ENCODE results near the gene SP1. TPM values are rescaled to one million over a fixed set of nuclear protein-coding genes. Genes with fewer than 3 reads are reported as not detected.

The SP1 gene
- total and polyA plus RNA-seq, 2 of the 4 experiments (the other 2 are of a cell fraction): 19.7 to 53.6 TPM

- Histone ChIP-seq H3K27ac (ENCODE audit: insufficient read depth, low read length) (no peak overlapping the region), H3K4me3 (ENCODE audit: insufficient read depth, low read depth, low read length) (no peak overlapping the region), H2AK9ac (replicated peaks; ENCODE audit: low read depth, low read length, poor library complexity) (no peak overlapping the region), H3K56ac (ENCODE audit: extremely low read depth, insufficient read depth, low read length) (no peak overlapping the region), H3K79me1 (ENCODE audit: low read depth in 1 of 2, low read length in 2 of 2) (no peaks in the 10 kb centered on the region), H3K27me3 (ENCODE audit: control insufficient read depth, insufficient read depth, low read length) (peaks cover 10% of the 10 kb centered on the region; the same call in 1 of the 2 replicates), H4K5ac (ENCODE audit: low read depth, low read length) (no peak overlapping the region), H3K23ac (ENCODE audit: low read depth, low read length) (no peak overlapping the region), H4K8ac (ENCODE audit: low read depth in 2 of 2, low read length in 2 of 2) (no peak overlapping the region), H3K14ac (replicated peaks; ENCODE audit: low read depth, low read length) (no peak overlapping the region), H2AK5ac (ENCODE audit: low read depth, low read length) (no peak overlapping the region), H4K91ac (ENCODE audit: insufficient read depth, low read depth, low read length) (no peak overlapping the region), H3K4me1 (ENCODE audit: control insufficient read depth, insufficient read depth, low read length) (peaks cover 7% of the 10 kb centered on the region), H3K9ac (ENCODE audit: low read depth, low read length) (no peak overlapping the region), H2BK20ac (ENCODE audit: low read depth, low read length) (no peak overlapping the region), H2BK15ac (ENCODE audit: low read depth, low read length) (no peak overlapping the region), H3K36me3 (ENCODE audit: control insufficient read depth, insufficient read depth, low read length) (no peaks in the 10 kb centered on the region), H3K4ac (ENCODE audit: low read depth, low read length) (no peak overlapping the region; the same call in 1 of the 2 replicates), H3K9me1 (ENCODE audit: insufficient read depth, low read length) (peaks cover 17% of the 10 kb centered on the region; the same call in 1 of the 2 replicates), H2BK120ac (ENCODE audit: low read depth, low read length) (no peak overlapping the region), H3K18ac (ENCODE audit: low read depth, low read length) (no peak overlapping the region), H2AFZ (replicated peaks; ENCODE audit: low read length, poor library complexity) (no peak overlapping the region), H2BK5ac (ENCODE audit: low read depth, low read length, poor library complexity, severe bottlenecking) (no peak overlapping the region), H3K4me2 (ENCODE audit: low read depth, low read length) (no peak overlapping the region), H3K9me3 (ENCODE audit: control insufficient read depth, insufficient read depth, low read length) (no peaks in the 10 kb centered on the region), H4K20me1 (ENCODE audit: insufficient read depth, low read length) (peaks cover 6% of the 10 kb centered on the region)
- ChIA-PET CTCF (no interaction called here), POLR2A (ENCODE audit: unreplicated experiment) (no interaction called here)
- BruUV-seq (replicated peaks): no TSS peak
- TF ChIP-seq RCOR1 (IDR thresholded peaks at IDR 0.05; ENCODE audit: insufficient replicate concordance, low read length): no peak
- no peak for TF ChIP-seq POLR2A (IDR thresholded peaks at IDR 0.05; ENCODE audit: low read depth, low read length)
- no peak for TF ChIP-seq ELK1 (IDR thresholded peaks at IDR 0.05; ENCODE audit: borderline replicate concordance, low read depth, low read length)
- TF ChIP-seq RAD21 (IDR thresholded peaks at IDR 0.05; ENCODE audit: low read length): no peak
- no peak for TF ChIP-seq CHD1 (IDR thresholded peaks at IDR 0.05; ENCODE audit: low read depth, low read length)
- no peak for TF ChIP-seq FOS (IDR thresholded peaks at IDR 0.05; ENCODE audit: low read depth, low read length)
- no peak for TF ChIP-seq SMC3 (IDR thresholded peaks at IDR 0.05; ENCODE audit: low read depth, low read length)
- TF ChIP-seq CEBPB (IDR thresholded peaks at IDR 0.05; ENCODE audit: low read depth, low read length): no peak
- no peak for TF ChIP-seq MAZ (IDR thresholded peaks at IDR 0.05; ENCODE audit: borderline replicate concordance, low read depth, low read length)
- no peak for TF ChIP-seq NFE2L2 (IDR thresholded peaks at IDR 0.05; ENCODE audit: low read depth, low read length)
- no peak for TF ChIP-seq CTCF (conservative IDR thresholded peaks at IDR 0.05; ENCODE audit: low read depth, low read length)
- no peak for TF ChIP-seq MAFK (IDR thresholded peaks at IDR 0.05; ENCODE audit: low read depth, low read length)
- TF ChIP-seq BHLHE40 (IDR thresholded peaks at IDR 0.05; ENCODE audit: low read depth, low read length): no peak
- DNase-seq (no peak), ATAC-seq (ENCODE audit: low read depth) (no peak)
- in situ Hi-C loops (cut with MboI; ENCODE audit: low sequenced_read_pairs) (no loop called here), intact Hi-C loops (cut with micrococcal nuclease) (no loop called here), dilution Hi-C loops (cut with HindIII; ENCODE audit: low sequenced_read_pairs, unreplicated experiment) (no loop called here)
- 66% methylated on average over 4 of the region's 9 CpGs; no CpG with 5 or more reads in 1 of the 2 experiments for WGBS, 2 experiments (ENCODE audit: extremely low coverage in 2 of 2, insufficient read length in 1 of 2)
Measured at GRCh38 chr12:53424626-53425514, 44.9 kb downstream of the SP1 start.

Data from IMR-90 (cell line).